ENCODE data around the gene MAP3K12. TPM values are rescaled to one million over a fixed set of nuclear protein-coding genes. Genes with fewer than 3 reads are reported as not detected.

MAP3K12 gene
- total RNA-seq, 1 donor from 2014 or later = 6.0 TPM

- POLR2A ChIA-PET = interaction anchor here (1.1 kb wide), 1 partner anchor 15 kb away, joined by 3 read pairs; the partner anchor contains the start of gene TARBP2
Measured at GRCh38 chr12:53485955-53486735, 13.1 kb downstream of the MAP3K12 start.

GRCh38 chr12:53484686-53485575 lies 14.3 kb downstream of the MAP3K12 start:
- ChIA-PET POLR2A (interaction anchor here (0.9 to 1.1 kb wide), 2 partner anchors 10 to 16 kb away, joined by 3 read pairs; partner anchors contain the start of gene TARBP2), CTCF (no interaction called here)
- H3K9me3 Mint-ChIP-seq = no peaks in the 10 kb centered on the region
- no peaks in the 10 kb centered on the region for H3K27me3 Mint-ChIP-seq
- peaks cover 3% of the 10 kb centered on the region for H3K4me1 Mint-ChIP-seq
- TF ChIP-seq CTCF (IDR thresholded peaks at IDR 0.05) = no peak
- DNase-seq (no peak), ATAC-seq (ENCODE audit: low read depth) (no peak)
- H3K36me3 Mint-ChIP-seq (ENCODE audit: low read depth) = peaks cover 48% of the 10 kb centered on the region
- peak overlapping the region; percentile 25 for H3K27ac Mint-ChIP-seq
- intact Hi-C loops (cut with micrococcal nuclease) = no loop called here
- H3K4me3 Mint-ChIP-seq = no peak overlapping the region

More at GRCh38 chr12:53485955-53486735, 13.1 kb downstream of the MAP3K12 start:
- no peak for ATAC-seq (ENCODE audit: low read depth)
- H3K36me3 Mint-ChIP-seq (ENCODE audit: low read depth) = peaks cover 40% of the 10 kb centered on the region
- no peaks in the 10 kb centered on the region for H3K27me3 Mint-ChIP-seq
- TF ChIP-seq CTCF (IDR thresholded peaks at IDR 0.05) = no peak
- peaks cover 6% of the 10 kb centered on the region for H3K4me1 Mint-ChIP-seq
- intact Hi-C loops (cut with micrococcal nuclease) = no loop called here
- no peak for DNase-seq
- H3K9me3 Mint-ChIP-seq = no peaks in the 10 kb centered on the region
- no peak overlapping the region for H3K27ac Mint-ChIP-seq
- CTCF ChIA-PET = no interaction called here
- H3K4me3 Mint-ChIP-seq = no peak overlapping the region

GRCh38 chr12:53483979-53484377 lies 15.3 kb downstream of the MAP3K12 start:
- CTCF ChIA-PET = no interaction called here
- TF ChIP-seq CTCF (IDR thresholded peaks at IDR 0.05) = no peak
- Mint-ChIP-seq H3K27me3 (no peaks in the 10 kb centered on the region), H3K4me3 (no peak overlapping the region), H3K9me3 (no peaks in the 10 kb centered on the region), H3K4me1 (peaks cover 3% of the 10 kb centered on the region), H3K36me3 (ENCODE audit: low read depth) (peaks cover 58% of the 10 kb centered on the region), H3K27ac (peak overlapping the region; percentile 24)
- ATAC-seq (ENCODE audit: low read depth) = no peak
- POLR2A ChIA-PET = interaction anchor here (0.8 to 1.0 kb wide), 2 partner anchors 9 to 17 kb away, joined by 3 to 8 read pairs; partner anchors contain the start of gene TARBP2
- DNase-seq = no peak
- intact Hi-C loops (cut with micrococcal nuclease) = no loop called here

GRCh38 chr12:53483225-53483978 lies 15.9 kb downstream of the MAP3K12 start:
- H3K27me3 Mint-ChIP-seq = no peaks in the 10 kb centered on the region
- DNase-seq (no peak), ATAC-seq (ENCODE audit: low read depth) (peak; percentile 26)
- H3K36me3 Mint-ChIP-seq (ENCODE audit: low read depth) = peaks cover 63% of the 10 kb centered on the region
- H3K4me1 Mint-ChIP-seq = peaks cover 3% of the 10 kb centered on the region
- intact Hi-C loops (cut with micrococcal nuclease) = no loop called here
- no peak overlapping the region for H3K4me3 Mint-ChIP-seq
- ChIA-PET POLR2A (interaction anchor here (0.7 to 1.0 kb wide), 4 partner anchors 9 to 104 kb away, joined by 3 to 8 read pairs (median 5); partner anchors contain the start of gene TARBP2), CTCF (no interaction called here)
- no peaks in the 10 kb centered on the region for H3K9me3 Mint-ChIP-seq
- peak overlapping the region; percentile 24 for H3K27ac Mint-ChIP-seq
- TF ChIP-seq CTCF (IDR thresholded peaks at IDR 0.05) = no peak
